Naive thymus-derived CD4-positive, alpha-beta T cell (primary cell): ENCODE measurements around the gene TSPAN14. TPM values are rescaled to one million over a fixed set of nuclear protein-coding genes. Genes with fewer than 3 reads are reported as not detected.

Experiments used
- ATAC-seq: fragments of 150-1000 bp; cut with Tn5 transposase; 2 replicates; pipeline ENCODE4 v1.10.0; 2021; ENCODE audit warnings: mild to moderate bottlenecking, moderate library complexity
- CTCF ChIA-PET: fragments of 350-600 bp; sonication (Branson Sonifier 250); formaldehyde crosslinking; loops from one replicate; lab custom pipeline; 2021; ENCODE audit warnings: antibody characterized with exemption; lab: Charles Lee
- POLR2A ChIA-PET: fragments of 350-600 bp; sonication (Branson Sonifier 250); formaldehyde crosslinking; loops from one replicate; lab custom pipeline; 2021; ENCODE audit warnings: antibody characterized with exemption, inconsistent platforms; lab: Charles Lee
- DNase-seq, 9 donors: peaks; one replicate each; pipeline versions ENCODE4 v3.0.0 to v3.0.0-alpha.2; 2020 to 2022; ENCODE audit warnings: mixed read lengths in 1 of 9
- H3K27ac ChIP-seq: one replicate; pipeline ENCODE4 v1.7.0; 2013; ENCODE audit warnings: mild to moderate bottlenecking, low read depth, low read length, moderate library complexity
- H3K27me3 ChIP-seq, 2 donors: one replicate each; pipeline ENCODE4 v1.7.0; 2013; ENCODE audit warnings: low read length in 2 of 2, mild to moderate bottlenecking in 2 of 2, moderate library complexity in 2 of 2; ENCODE audit not compliant: control insufficient read depth in 2 of 2, insufficient read depth in 2 of 2
- H3K36me3 ChIP-seq, 3 experiments: 1 replicate in 2 of 3; 2 replicates in 1 of 3; pipeline ENCODE4 v1.7.0; 2013; ENCODE audit warnings: low read length in 3 of 3, mild to moderate bottlenecking in 3 of 3, moderate library complexity in 1 of 3; ENCODE audit not compliant: insufficient read depth in 3 of 3, control insufficient read depth in 2 of 3
- H3K4me1 ChIP-seq, 2 donors: one replicate each; pipeline ENCODE4 v1.7.0; 2013; ENCODE audit warnings: low read length in 2 of 2, mild to moderate bottlenecking in 2 of 2, moderate library complexity in 1 of 2; ENCODE audit not compliant: control insufficient read depth in 2 of 2, insufficient read depth in 2 of 2
- H3K4me3 ChIP-seq: 2 replicates; pipeline ENCODE4 v1.7.0; 2013; ENCODE audit warnings: mild to moderate bottlenecking, low read length
- H3K9me3 ChIP-seq, 3 experiments: 1 replicate in 2 of 3; 2 replicates in 1 of 3; pipeline ENCODE4 v1.7.0; 2013; ENCODE audit warnings: low read length in 3 of 3; ENCODE audit not compliant: control insufficient read depth in 2 of 3
- H3K27ac Mint-ChIP-seq, 9 donors: one replicate each; pipeline ENCODE4 v1.8.0; 2020 to 2022; ENCODE audit warnings: mixed read lengths in 9 of 9, mild to moderate bottlenecking in 8 of 9, moderate library complexity in 5 of 9, inconsistent platforms in 2 of 9
- H3K27me3 Mint-ChIP-seq, 5 donors: one replicate each; pipeline ENCODE4 v1.8.0; 2021 to 2022; ENCODE audit warnings: mixed read lengths in 5 of 5, mild to moderate bottlenecking in 1 of 5
- H3K36me3 Mint-ChIP-seq, 5 donors: one replicate each; pipeline ENCODE4 v1.8.0; 2020 to 2022; ENCODE audit warnings: mixed read lengths in 5 of 5, mild to moderate bottlenecking in 3 of 5, inconsistent platforms in 1 of 5
- H3K4me1 Mint-ChIP-seq, 7 donors: one replicate each; pipeline ENCODE4 v1.8.0; 2020 to 2022; ENCODE audit warnings: mixed read lengths in 7 of 7, mild to moderate bottlenecking in 3 of 7, inconsistent platforms in 1 of 7
- H3K4me3 Mint-ChIP-seq, 10 donors: one replicate each; pipeline ENCODE4 v1.8.0; 2020 to 2022; ENCODE audit warnings: mild to moderate bottlenecking in 10 of 10, mixed read lengths in 10 of 10, moderate library complexity in 6 of 10, inconsistent platforms in 2 of 10
- H3K9me3 Mint-ChIP-seq, 11 donors: one replicate each; pipeline ENCODE4 v1.8.0; 2020 to 2022; ENCODE audit warnings: mixed read lengths in 11 of 11, mild to moderate bottlenecking in 4 of 11, inconsistent platforms in 1 of 11, moderate library complexity in 1 of 11
- intact Hi-C, 2 donors: fragments of 100-400 bp; cut with micrococcal nuclease; formaldehyde crosslinking; loops; one replicate each; pipeline ENCODE4 v1.15.1; 2023
- polyA plus RNA-seq, 2 donors: library from polyadenylated mRNA; unstranded; fragments of 300-500 nt; fragmentation: Illumina TruSeq; gene quantifications; one replicate each; pipeline ENCODE4 v1.2.3, GENCODE V29; 2021
- total RNA-seq, 6 experiments: library from RNA in 5 of 6; stranded (reverse) in 5 of 6; gene quantifications; 1 replicate in 5 of 6; 2 replicates in 1 of 6; pipeline ENCODE4 v1.2.3 and lab custom pipeline; 2021 to 2026

Gene TSPAN14
- total and polyA plus RNA-seq, 7 experiments from 2014 or later, result 135 to 386 (median 161) TPM

GRCh38 chr10:80487421-80487785, 33.3 kb downstream of the TSPAN14 start:
- Mint-ChIP-seq H3K4me1 (peaks cover 78 to 100% (median 91%) of the 10 kb centered on the region in 7 donors), H3K36me3 (peaks cover 16 to 54% (median 31%) of the 10 kb centered on the region in 5 donors), H3K27ac (peak overlapping the region; percentile 74 to 99 (median 88)), H3K27me3 (no peaks in the 10 kb centered on the region), H3K9me3 (peaks cover 0 to 7% (median 0%) of the 10 kb centered on the region in 11 donors), H3K4me3 (peak overlapping the region; percentile 64 to 88 (median 80))
- ATAC-seq (peak; percentile 0), DNase-seq (no peak)
- ChIA-PET POLR2A (interaction anchor here (1.5 to 14.6 kb wide), 4 partner anchors 14 to 43 kb away, joined by 4 to 608 read pairs (median 97); no protein-coding TSS in a partner anchor), CTCF (interaction anchor here (0.6 to 4.3 kb wide), 11 partner anchors 9 to 43 kb away, joined by 3 to 40 read pairs (median 4); no protein-coding TSS in a partner anchor)
- Histone ChIP-seq H3K27ac (peak overlapping the region; percentile 74), H3K4me3 (peak overlapping the region; percentile 49), H3K9me3 (no peaks in the 10 kb centered on the region), H3K36me3 (peaks cover 6 to 34% (median 7%) of the 10 kb centered on the region in 3 experiments), H3K4me1 (peaks cover 96 to 99% of the 10 kb centered on the region in 2 donors), H3K27me3 (no peaks in the 10 kb centered on the region)
- intact Hi-C loops, result loop anchor here in 1 of 2 donors (2.0 kb wide), 2 partner anchors 15 to 33 kb away; partner anchors contain the start of gene TSPAN14

- H3K4me1 ChIP-seq, result peaks cover 93 to 98% of the 10 kb centered on the region in 2 donors
- no peaks in the 10 kb centered on the region for H3K27me3 ChIP-seq
- intact Hi-C loops, result loop anchor here (1.0 to 2.0 kb wide), 9 partner anchors 9 to 44 kb away; partner anchors contain the start of gene TSPAN14 (in 2 of the 2)
- H3K36me3 Mint-ChIP-seq, result peaks cover 16 to 57% (median 34%) of the 10 kb centered on the region in 5 donors
- H3K9me3 ChIP-seq, result no peaks in the 10 kb centered on the region
- peak overlapping the region; percentile 74 for H3K27ac ChIP-seq
- H3K4me1 Mint-ChIP-seq, result peaks cover 83 to 100% (median 93%) of the 10 kb centered on the region in 7 donors
- no peaks in the 10 kb centered on the region for H3K27me3 Mint-ChIP-seq
- DNase-seq (peak in 8 of 9 donors; percentile 48 to 63 (median 54)), ATAC-seq (peak; percentile 78)
- peaks cover 4 to 34% (median 6%) of the 10 kb centered on the region in 3 experiments for H3K36me3 ChIP-seq
- CTCF ChIA-PET, result interaction anchor here (0.7 to 4.3 kb wide), 11 partner anchors 9 to 43 kb away, joined by 3 to 40 read pairs (median 6); no protein-coding TSS in a partner anchor
- H3K27ac Mint-ChIP-seq, result peak overlapping the region; percentile 74 to 99 (median 88)
- peaks cover 0 to 7% (median 0%) of the 10 kb centered on the region in 11 donors for H3K9me3 Mint-ChIP-seq
- H3K4me3 Mint-ChIP-seq, result peak overlapping the region; percentile 64 to 88 (median 80)
- POLR2A ChIA-PET, result interaction anchor here (1.5 to 14.6 kb wide), 6 partner anchors 13 to 43 kb away, joined by 4 to 608 read pairs (median 10); no protein-coding TSS in a partner anchor
- peak overlapping the region; percentile 49 for H3K4me3 ChIP-seq
Measured at GRCh38 chr10:80487791-80488538, 33.9 kb downstream of the TSPAN14 start.

GRCh38 chr10:80488539-80489066, 34.5 kb downstream of the TSPAN14 start:
- Mint-ChIP-seq H3K9me3 (peaks cover 0 to 7% (median 0%) of the 10 kb centered on the region in 11 donors), H3K27me3 (no peaks in the 10 kb centered on the region), H3K4me1 (peaks cover 88 to 100% (median 93%) of the 10 kb centered on the region in 7 donors), H3K27ac (peak overlapping the region; percentile 74 to 99 (median 88)), H3K4me3 (peak overlapping the region; percentile 64 to 88 (median 80)), H3K36me3 (peaks cover 16 to 58% (median 33%) of the 10 kb centered on the region in 5 donors)
- Histone ChIP-seq H3K36me3 (peaks cover 0 to 34% (median 6%) of the 10 kb centered on the region in 3 experiments), H3K9me3 (no peaks in the 10 kb centered on the region), H3K4me3 (peak overlapping the region; percentile 49), H3K27me3 (no peaks in the 10 kb centered on the region), H3K4me1 (peaks cover 92 to 98% of the 10 kb centered on the region in 2 donors), H3K27ac (peak overlapping the region; percentile 74)
- DNase-seq (no peak), ATAC-seq (no peak)
- POLR2A ChIA-PET, result interaction anchor here (1.5 to 14.6 kb wide), 6 partner anchors 12 to 44 kb away, joined by 4 to 608 read pairs (median 10); no protein-coding TSS in a partner anchor
- CTCF ChIA-PET, result interaction anchor here (0.9 to 4.3 kb wide), 10 partner anchors 8 to 44 kb away, joined by 3 to 40 read pairs (median 5); no protein-coding TSS in a partner anchor
- intact Hi-C loops, result loop anchor here (1.0 to 2.0 kb wide), 7 partner anchors 9 to 44 kb away; partner anchors contain the start of gene TSPAN14 (in 1 of the 2)

- ChIA-PET POLR2A (interaction anchor here (1.5 to 14.6 kb wide), 5 partner anchors 11 to 45 kb away, joined by 4 to 608 read pairs (median 12); no protein-coding TSS in a partner anchor), CTCF (interaction anchor here (0.9 to 4.3 kb wide), 10 partner anchors 9 to 111 kb away, joined by 3 to 40 read pairs (median 6); no protein-coding TSS in a partner anchor)
- Histone ChIP-seq H3K4me3 (peak overlapping the region; percentile 49), H3K27me3 (no peaks in the 10 kb centered on the region), H3K27ac (peak overlapping the region; percentile 74), H3K36me3 (peaks cover 0 to 34% (median 6%) of the 10 kb centered on the region in 3 experiments), H3K9me3 (no peaks in the 10 kb centered on the region), H3K4me1 (peaks cover 96 to 99% of the 10 kb centered on the region in 2 donors)
- peak overlapping the region; percentile 74 to 99 (median 88) for H3K27ac Mint-ChIP-seq
- DNase-seq (no peak), ATAC-seq (no peak)
- peaks cover 0 to 7% (median 0%) of the 10 kb centered on the region in 11 donors for H3K9me3 Mint-ChIP-seq
- intact Hi-C loops, result loop anchor here in 1 of 2 donors (2.0 kb wide), 1 partner anchor 15 kb away; no protein-coding TSS in a partner anchor
- peak overlapping the region in 9 of 10 donors; percentile 64 to 88 (median 78) for H3K4me3 Mint-ChIP-seq
- peaks cover 93 to 100% (median 98%) of the 10 kb centered on the region in 7 donors for H3K4me1 Mint-ChIP-seq
- H3K36me3 Mint-ChIP-seq, result peaks cover 20 to 60% (median 35%) of the 10 kb centered on the region in 5 donors
- H3K27me3 Mint-ChIP-seq, result no peaks in the 10 kb centered on the region
Measured at GRCh38 chr10:80489371-80490112, 35.4 kb downstream of the TSPAN14 start.

- no peak overlapping the region for H3K4me3 ChIP-seq
- DNase-seq (no peak), ATAC-seq (no peak)
- peak overlapping the region; percentile 36 for H3K27ac ChIP-seq
- H3K4me1 ChIP-seq, result peaks cover 94 to 98% of the 10 kb centered on the region in 2 donors
- peaks cover 22 to 66% (median 49%) of the 10 kb centered on the region in 5 donors for H3K36me3 Mint-ChIP-seq
- intact Hi-C loops, result no loop called here
- H3K9me3 ChIP-seq, result no peaks in the 10 kb centered on the region
- ChIA-PET CTCF (interaction anchor here (0.8 to 1.9 kb wide), 4 partner anchors 14 to 113 kb away, joined by 3 to 6 read pairs (median 4); no protein-coding TSS in a partner anchor), POLR2A (interaction anchor here (0.9 to 14.6 kb wide), 5 partner anchors 9 to 47 kb away, joined by 3 to 608 read pairs (median 6); no protein-coding TSS in a partner anchor)
- H3K27ac Mint-ChIP-seq, result peak overlapping the region; percentile 64 to 99 (median 87)
- H3K4me3 Mint-ChIP-seq, result peak overlapping the region in 9 of 10 donors; percentile 6 to 81 (median 68)
- H3K4me1 Mint-ChIP-seq, result peaks cover 86 to 100% (median 98%) of the 10 kb centered on the region in 7 donors
- H3K27me3 ChIP-seq, result no peaks in the 10 kb centered on the region
- peaks cover 0 to 34% (median 6%) of the 10 kb centered on the region in 3 experiments for H3K36me3 ChIP-seq
- H3K9me3 Mint-ChIP-seq, result peaks cover 0 to 9% (median 2%) of the 10 kb centered on the region in 11 donors
- no peaks in the 10 kb centered on the region for H3K27me3 Mint-ChIP-seq
Measured at GRCh38 chr10:80491251-80492102, 37.4 kb downstream of the TSPAN14 start.
